GM19035 (cell line): ENCODE results near the gene PNMA1.

Source experiments
- ATAC-seq: cut with Tn5 transposase; IDR thresholded peaks from one replicate; pipeline ENCODE4 v1.9.1; 2021; ENCODE audit not compliant: unreplicated experiment

The PNMA1 gene

GRCh38 chr14:73739174-73739898 lies 25.2 kb upstream of the PNMA1 start:
- ATAC-seq, result no peak

GRCh38 chr14:73738518-73739173 lies 24.5 kb upstream of the PNMA1 start:
- no peak for ATAC-seq

GRCh38 chr14:73736842-73737241 lies 22.7 kb upstream of the PNMA1 start:
- ATAC-seq, result no peak

GRCh38 chr14:73732006-73732405 lies 17.8 kb upstream of the PNMA1 start:
- ATAC-seq, result no peak

- no peak for ATAC-seq
These were observed 16.9 kb upstream of the PNMA1 start for GRCh38 chr14:73731111-73731510.

GRCh38 chr14:73729556-73730265 lies 15.5 kb upstream of the PNMA1 start:
- ATAC-seq, result no peak

- ATAC-seq, result peak; percentile 65
These were observed 14.6 kb upstream of the PNMA1 start for GRCh38 chr14:73728717-73729330.

- no peak for ATAC-seq
These were observed 13.0 kb upstream of the PNMA1 start for GRCh38 chr14:73727166-73727565.

- no peak for ATAC-seq
These were observed 12.1 kb upstream of the PNMA1 start for GRCh38 chr14:73726025-73726961.

GRCh38 chr14:73725116-73726024 lies 11.2 kb upstream of the PNMA1 start:
- ATAC-seq, result no peak

GRCh38 chr14:73724696-73725095 lies 10.5 kb upstream of the PNMA1 start:
- ATAC-seq, result no peak

GRCh38 chr14:73723797-73724661 lies 9.8 kb upstream of the PNMA1 start:
- ATAC-seq, result no peak

GRCh38 chr14:73723406-73723796 lies 9.2 kb upstream of the PNMA1 start:
- ATAC-seq, result no peak

- ATAC-seq, result no peak
These were observed 8.4 kb upstream of the PNMA1 start for GRCh38 chr14:73722581-73722980.

- ATAC-seq, result no peak
These were observed 7.1 kb upstream of the PNMA1 start for GRCh38 chr14:73721101-73721821.

- ATAC-seq, result no peak
These were observed 6.5 kb upstream of the PNMA1 start for GRCh38 chr14:73720636-73721035.

GRCh38 chr14:73719791-73720190 lies 5.6 kb upstream of the PNMA1 start:
- no peak for ATAC-seq

GRCh38 chr14:73719361-73719760 lies 5.2 kb upstream of the PNMA1 start:
- ATAC-seq, result no peak
